MM.1S (cell line): ENCODE data around the gene TERB1.

Source experiments
- DNase-seq: peaks from one replicate; pipeline ENCODE4 v3.0.0-alpha.2; 2015
- H2AFZ ChIP-seq: fragments of 300-600 bp; sonication (generic); 2 replicates; pipeline ENCODE4 v1.6.0; 2016; ENCODE audit warnings: antibody characterized with exemption, low read length
- H3F3A ChIP-seq: fragments of 300-600 bp; sonication (generic); 2 replicates; pipeline ENCODE4 v1.6.1; 2016; ENCODE audit warnings: mild to moderate bottlenecking, antibody characterized with exemption, low read length, moderate library complexity, mixed read lengths; ENCODE audit not compliant: insufficient read depth
- H3K27ac ChIP-seq: fragments of 300-600 bp; sonication (generic); 2 replicates; pipeline ENCODE4 v1.5.1; 2016; ENCODE audit warnings: mild to moderate bottlenecking, low read length
- H3K27me3 ChIP-seq: fragments of 300-600 bp; sonication (generic); replicated peaks from 2 replicates; pipeline ENCODE4 v1.6.0; 2016; ENCODE audit warnings: low read length; ENCODE audit not compliant: insufficient read depth
- H3K36me3 ChIP-seq: fragments of 300-600 bp; sonication (generic); replicated peaks from 2 replicates; pipeline ENCODE4 v1.6.1; 2016; ENCODE audit warnings: mild to moderate bottlenecking, low read length, mixed read lengths; ENCODE audit not compliant: insufficient read depth
- H3K4me1 ChIP-seq: fragments of 300-600 bp; sonication (generic); 2 replicates; pipeline ENCODE4 v1.6.1; 2016; ENCODE audit warnings: low read length, mixed read lengths
- H3K4me2 ChIP-seq: fragments of 300-600 bp; sonication (generic); 2 replicates; pipeline ENCODE4 v1.6.0; 2016; ENCODE audit warnings: low read depth, low read length
- H3K4me3 ChIP-seq: fragments of 300-600 bp; sonication (generic); 2 replicates; pipeline ENCODE4 v1.5.1; 2016; ENCODE audit warnings: low read length, mixed read lengths
- H3K79me2 ChIP-seq: fragments of 300-600 bp; sonication (generic); 2 replicates; pipeline ENCODE4 v1.6.1; 2016; ENCODE audit warnings: mixed run types, low read length, mixed read lengths
- H3K9ac ChIP-seq: fragments of 300-600 bp; sonication (generic); 2 replicates; pipeline ENCODE4 v1.6.1; 2016; ENCODE audit warnings: low read length, mixed read lengths
- H3K9me2 ChIP-seq: fragments of 300-600 bp; sonication (generic); replicated peaks from 2 replicates; pipeline ENCODE4 v1.6.1; 2016; ENCODE audit warnings: mild to moderate bottlenecking, low read length, mixed read lengths; ENCODE audit not compliant: insufficient read depth
- H3K9me3 ChIP-seq: fragments of 300-600 bp; sonication (generic); replicated peaks from 2 replicates; pipeline ENCODE4 v1.6.1; 2016; ENCODE audit warnings: mild to moderate bottlenecking, low read length, mixed read lengths; ENCODE audit not compliant: insufficient read depth
- H4K20me1 ChIP-seq: fragments of 300-600 bp; sonication (generic); 2 replicates; pipeline ENCODE4 v1.6.1; 2016; ENCODE audit warnings: mild to moderate bottlenecking, low read length, moderate library complexity, mixed read lengths; ENCODE audit not compliant: insufficient read depth
- CTCF ChIP-seq: fragments of 300-600 bp; sonication (generic); IDR thresholded peaks from 2 replicates; pipeline ENCODE4 v1.5.1; 2016; ENCODE audit warnings: antibody characterized with exemption, low read length, mixed read lengths
- EZH2 ChIP-seq: fragments of 300-600 bp; sonication (generic); optimal IDR thresholded peaks from 2 replicates; pipeline ENCODE3; 2017; ENCODE audit warnings: low read depth, mild to moderate bottlenecking, antibody characterized with exemption, low read length, mixed read lengths
- EZH2phosphoT487 ChIP-seq: fragments of 300-600 bp; sonication (generic); IDR thresholded peaks from 2 replicates; pipeline ENCODE4 v1.6.1; 2018; ENCODE audit warnings: antibody characterized with exemption, low read length

Gene TERB1

GRCh38 chr16:66714654-66715307 lies 86.6 kb downstream of the TERB1 start:
- no peaks in the 10 kb centered on the region for H3F3A ChIP-seq
- no peaks in the 10 kb centered on the region for H3K9me2 ChIP-seq
- H3K79me2 ChIP-seq: no peaks in the 10 kb centered on the region
- no peak overlapping the region for H3K9ac ChIP-seq
- DNase-seq: no peak
- no peaks in the 10 kb centered on the region for H3K36me3 ChIP-seq
- no peak overlapping the region for H3K4me2 ChIP-seq
- H3K4me3 ChIP-seq: no peak overlapping the region
- H3K9me3 ChIP-seq: no peaks in the 10 kb centered on the region
- TF ChIP-seq EZH2phosphoT487: no peak
- TF ChIP-seq EZH2: no peak
- TF ChIP-seq CTCF: no peak
- no peaks in the 10 kb centered on the region for H3K27me3 ChIP-seq
- no peaks in the 10 kb centered on the region for H4K20me1 ChIP-seq
- no peak overlapping the region for H3K27ac ChIP-seq
- no peak overlapping the region for H2AFZ ChIP-seq
- no peaks in the 10 kb centered on the region for H3K4me1 ChIP-seq

GRCh38 chr16:66714062-66714461 lies 87.3 kb downstream of the TERB1 start:
- no peak overlapping the region for H3K9ac ChIP-seq
- no peaks in the 10 kb centered on the region for H4K20me1 ChIP-seq
- no peaks in the 10 kb centered on the region for H3K9me2 ChIP-seq
- H3F3A ChIP-seq: no peaks in the 10 kb centered on the region
- DNase-seq: no peak
- no peak overlapping the region for H3K4me2 ChIP-seq
- H3K27me3 ChIP-seq: no peaks in the 10 kb centered on the region
- H3K79me2 ChIP-seq: no peaks in the 10 kb centered on the region
- no peaks in the 10 kb centered on the region for H3K9me3 ChIP-seq
- H3K36me3 ChIP-seq: no peaks in the 10 kb centered on the region
- H3K27ac ChIP-seq: no peak overlapping the region
- H3K4me1 ChIP-seq: no peaks in the 10 kb centered on the region
- no peak overlapping the region for H3K4me3 ChIP-seq
- no peak for TF ChIP-seq EZH2
- no peak for TF ChIP-seq EZH2phosphoT487
- no peak for TF ChIP-seq CTCF
- H2AFZ ChIP-seq: no peak overlapping the region

GRCh38 chr16:66713076-66713475 lies 88.3 kb downstream of the TERB1 start:
- DNase-seq: no peak
- Histone ChIP-seq H2AFZ (no peak overlapping the region), H4K20me1 (no peaks in the 10 kb centered on the region), H3K9me2 (no peaks in the 10 kb centered on the region), H3K9me3 (no peaks in the 10 kb centered on the region), H3F3A (no peaks in the 10 kb centered on the region), H3K4me3 (no peak overlapping the region), H3K4me1 (no peaks in the 10 kb centered on the region), H3K79me2 (no peaks in the 10 kb centered on the region), H3K27ac (no peak overlapping the region), H3K27me3 (no peaks in the 10 kb centered on the region), H3K9ac (no peak overlapping the region), H3K4me2 (no peak overlapping the region), H3K36me3 (no peaks in the 10 kb centered on the region)
- TF ChIP-seq CTCF (no peak), EZH2phosphoT487 (no peak)
